A673 (cell line): ENCODE results near the gene PLGLB2. TPM values are rescaled to one million over a fixed set of nuclear protein-coding genes. Genes with fewer than 3 reads are reported as not detected.
"Not testable (repeated sequence)": the region's sequence is repeated elsewhere in the genome, so short reads cannot be mapped to it uniquely, and the experiment has no call there.

ENCODE experiments used
- BruUV-seq: library from RNA; stranded (reverse); fragments of 400-500 nt; replicated peaks from 2 replicates; lab custom pipeline; 2021; lab: Mats Ljungman, UMichigan
- CTCF ChIA-PET: fragments of 300-600 bp; sonication (Branson Sonifier 250); formaldehyde crosslinking; loops from one replicate; lab custom pipeline; 2022; ENCODE audit warnings: antibody characterized with exemption; lab: Charles Lee
- POLR2A ChIA-PET: fragments of 300-600 bp; sonication (Branson Sonifier 250); formaldehyde crosslinking; loops from one replicate; lab custom pipeline; 2022; ENCODE audit warnings: antibody characterized with exemption; ENCODE audit not compliant: low non-redundant PET; lab: Charles Lee
- DNase-seq: peaks from one replicate; pipeline ENCODE4 v3.0.0-alpha.2; 2015; ENCODE audit warnings: low spot score
- H3K27ac ChIP-seq: fragments of 200-600 bp; sonication (generic); 2 replicates; pipeline ENCODE4 v1.5.1; 2016; ENCODE audit warnings: mixed run types, low read depth, mild to moderate bottlenecking, mixed read lengths, antibody characterized with exemption, low read length; ENCODE audit not compliant: poor library complexity, severe bottlenecking
- H3K27me3 ChIP-seq: fragments of 200-600 bp; sonication (generic); replicated peaks from 2 replicates; pipeline ENCODE4 v1.6.1; 2017; ENCODE audit warnings: mixed run types, low read depth, mild to moderate bottlenecking, mixed read lengths, antibody characterized with exemption, low read length; ENCODE audit not compliant: insufficient read depth, poor library complexity
- H3K36me3 ChIP-seq: fragments of 200-600 bp; sonication (generic); 2 replicates; pipeline ENCODE4 v1.6.1; 2016; ENCODE audit warnings: mixed run types, mild to moderate bottlenecking, mixed read lengths, antibody characterized with exemption, low read length; ENCODE audit not compliant: insufficient read depth, poor library complexity, severe bottlenecking
- H3K4me1 ChIP-seq: fragments of 200-600 bp; sonication (generic); 2 replicates; pipeline ENCODE4 v1.6.1; 2017; ENCODE audit warnings: mixed run types, mild to moderate bottlenecking, mixed read lengths, antibody characterized with exemption, low read length; ENCODE audit not compliant: insufficient read depth, poor library complexity, severe bottlenecking
- H3K4me3 ChIP-seq: fragments of 200-600 bp; sonication (generic); 2 replicates; pipeline ENCODE4 v1.5.1; 2016; ENCODE audit warnings: low read depth, mixed run types, mild to moderate bottlenecking, mixed read lengths, low read length; ENCODE audit not compliant: poor library complexity, severe bottlenecking
- H3K9me3 ChIP-seq: fragments of 200-600 bp; sonication (generic); 2 replicates; pipeline ENCODE4 v1.6.1; 2016; ENCODE audit warnings: mixed run types, low read depth, mild to moderate bottlenecking, mixed read lengths, antibody characterized with exemption, low read length; ENCODE audit not compliant: poor library complexity, severe bottlenecking
- intact Hi-C: fragments of 100-400 bp; cut with micrococcal nuclease; formaldehyde crosslinking; loops from one replicate; pipeline ENCODE4 v1.10.0; 2022; ENCODE audit not compliant: unreplicated experiment
- total RNA-seq: library from RNA; stranded (reverse); gene quantifications from 2 replicates; pipeline ENCODE4 v1.2.3, GENCODE V29; 2021

The PLGLB2 gene
- total RNA-seq, 1 experiment from 2014 or later, result 1.8 TPM

DNA sequence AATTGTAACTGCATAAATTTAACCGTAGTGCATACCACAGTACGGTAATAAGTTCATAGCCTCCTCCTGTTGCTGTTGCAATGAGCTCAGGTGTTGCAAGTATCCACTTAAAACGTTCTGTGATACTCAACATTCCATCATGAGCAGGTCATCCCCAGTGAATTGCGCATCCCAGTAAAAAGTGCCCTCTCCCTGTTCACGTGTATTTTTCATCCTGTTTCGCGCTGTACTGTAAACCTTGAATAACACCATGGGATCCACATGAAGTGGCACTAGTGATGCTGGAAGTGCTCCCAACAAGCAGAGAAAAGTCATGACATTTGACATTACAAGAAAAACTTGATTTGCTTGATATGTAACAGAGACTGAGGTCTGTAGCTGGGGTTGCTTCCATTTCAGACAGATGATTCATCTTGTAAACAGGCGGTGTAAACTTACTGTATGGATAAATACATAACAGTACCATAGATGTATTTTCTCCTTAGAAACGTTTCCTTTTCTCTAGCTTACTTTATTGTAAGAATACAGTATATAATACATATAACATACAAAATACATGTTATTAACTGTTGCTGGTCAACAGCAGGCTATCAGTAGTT is 2.4 kb upstream of the PLGLB2 start:
- BruUV-seq, CTCF ChIA-PET, H3K27ac ChIP-seq, H3K4me1 ChIP-seq, H3K27me3 ChIP-seq, H3K9me3 ChIP-seq, H3K36me3 ChIP-seq, POLR2A ChIA-PET, intact Hi-C loops, H3K4me3 ChIP-seq, DNase-seq: not testable (repeated sequence)

DNA sequence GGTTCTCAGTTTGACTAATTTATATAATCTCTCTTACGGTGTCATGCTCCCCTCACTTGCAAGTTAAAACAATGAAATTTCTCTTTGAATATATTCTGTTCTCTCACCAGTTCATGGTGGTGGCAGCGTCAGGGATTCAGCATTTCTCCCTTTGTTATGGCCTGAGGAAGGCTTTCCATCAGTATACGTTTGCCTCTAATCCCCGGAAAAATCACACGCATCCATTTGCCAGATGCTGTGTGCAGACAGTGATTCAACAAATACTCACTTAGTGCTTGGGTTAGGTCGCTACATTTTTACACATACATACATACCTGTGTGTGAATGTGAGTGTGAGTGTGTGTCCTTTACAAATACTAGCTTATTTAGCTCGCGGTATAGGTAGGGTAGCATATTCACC is 637 bp downstream of the PLGLB2 start:
- DNase-seq, H3K4me3 ChIP-seq, BruUV-seq, H3K36me3 ChIP-seq, H3K27me3 ChIP-seq, H3K4me1 ChIP-seq, POLR2A ChIA-PET, H3K27ac ChIP-seq, H3K9me3 ChIP-seq, CTCF ChIA-PET, intact Hi-C loops: not testable (repeated sequence)

DNA sequence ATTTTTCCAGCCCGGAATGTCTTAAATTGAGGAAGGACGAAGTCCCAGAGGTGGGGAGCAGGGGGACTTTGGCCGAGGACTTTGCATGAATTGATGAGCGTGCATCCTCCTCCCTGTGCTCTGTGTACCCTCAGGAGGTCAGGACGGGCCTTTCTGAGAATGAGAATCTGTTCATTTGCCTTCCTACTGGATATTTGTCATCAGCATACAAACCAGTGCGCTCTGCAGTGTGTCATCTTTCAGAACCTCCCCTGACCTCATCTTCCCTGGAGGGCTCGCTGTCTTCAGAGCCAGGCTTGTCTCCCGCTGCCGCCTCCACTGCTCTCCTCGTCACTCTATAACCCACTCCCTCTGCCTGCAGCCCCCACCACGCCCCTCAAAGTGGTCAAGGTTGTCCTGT is 2.7 kb downstream of the PLGLB2 start:
- H3K36me3 ChIP-seq, H3K27ac ChIP-seq, DNase-seq, H3K4me3 ChIP-seq, H3K27me3 ChIP-seq, BruUV-seq, intact Hi-C loops, H3K9me3 ChIP-seq, POLR2A ChIA-PET, H3K4me1 ChIP-seq, CTCF ChIA-PET: not testable (repeated sequence)

DNA sequence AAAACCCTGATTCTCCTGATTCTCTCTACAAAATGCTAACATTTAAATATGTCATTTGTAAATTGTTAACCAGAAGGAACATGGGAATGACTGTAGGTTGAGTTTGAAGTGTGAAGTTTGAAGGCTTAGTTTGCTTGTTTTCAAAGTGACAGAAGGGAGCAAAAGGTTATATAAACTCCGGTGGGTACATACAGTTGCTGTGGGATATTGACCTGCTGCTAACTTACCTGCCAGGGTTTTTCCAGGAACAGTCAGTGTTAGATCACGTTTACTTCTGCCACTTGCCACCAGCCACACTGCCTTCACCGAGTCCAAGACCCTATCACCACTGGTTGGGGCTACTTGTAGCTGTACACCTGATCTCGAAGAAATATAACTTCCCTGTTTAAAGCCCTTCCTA is 6.9 kb downstream of the PLGLB2 start:
- BruUV-seq, H3K27me3 ChIP-seq, CTCF ChIA-PET, H3K4me1 ChIP-seq, H3K9me3 ChIP-seq, H3K4me3 ChIP-seq, intact Hi-C loops, H3K36me3 ChIP-seq, DNase-seq, H3K27ac ChIP-seq, POLR2A ChIA-PET: not testable (repeated sequence)

Other genes with a start within 250 kb of the PLGLB2 start
- 5.6 and 6.6 TPM in 2 replicates for gene RGPD2, start 77.7 kb downstream of the PLGLB2 start, total RNA-seq